ENCODE measurements around the gene ZNRF3. TPM values are rescaled to one million over a fixed set of nuclear protein-coding genes. Genes with fewer than 3 reads are reported as not detected.

The ZNRF3 gene
- polyA plus RNA-seq: 2.1 to 4.0 TPM (median 2.6 TPM) in 3 replicates
- 1.1 TPM for polyA plus RNA-seq (2011; ENCODE audit: low read depth)
- 1.5 and 1.6 TPM in 2 replicates for polyA plus RNA-seq (2011; cell fraction: cytosol; rRNA removed)
- 6.3 and 6.8 TPM in 2 replicates for polyA plus RNA-seq (2011; cell fraction: nucleus; rRNA removed)
- 1.7 and 3.6 TPM in 2 replicates for polyA plus RNA-seq (2012; ENCODE audit: low replicate concordance)
- polyA minus RNA-seq: 3.3 to 7.0 TPM (median 3.6 TPM) in 3 replicates
- 6.1 TPM for polyA minus RNA-seq (2011; cell fraction: cytosol; rRNA and poly(A)+ RNA removed)
- 11.2 and 11.9 TPM in 2 replicates for polyA minus RNA-seq (2011; cell fraction: nucleus; rRNA and poly(A)+ RNA removed)

DNA sequence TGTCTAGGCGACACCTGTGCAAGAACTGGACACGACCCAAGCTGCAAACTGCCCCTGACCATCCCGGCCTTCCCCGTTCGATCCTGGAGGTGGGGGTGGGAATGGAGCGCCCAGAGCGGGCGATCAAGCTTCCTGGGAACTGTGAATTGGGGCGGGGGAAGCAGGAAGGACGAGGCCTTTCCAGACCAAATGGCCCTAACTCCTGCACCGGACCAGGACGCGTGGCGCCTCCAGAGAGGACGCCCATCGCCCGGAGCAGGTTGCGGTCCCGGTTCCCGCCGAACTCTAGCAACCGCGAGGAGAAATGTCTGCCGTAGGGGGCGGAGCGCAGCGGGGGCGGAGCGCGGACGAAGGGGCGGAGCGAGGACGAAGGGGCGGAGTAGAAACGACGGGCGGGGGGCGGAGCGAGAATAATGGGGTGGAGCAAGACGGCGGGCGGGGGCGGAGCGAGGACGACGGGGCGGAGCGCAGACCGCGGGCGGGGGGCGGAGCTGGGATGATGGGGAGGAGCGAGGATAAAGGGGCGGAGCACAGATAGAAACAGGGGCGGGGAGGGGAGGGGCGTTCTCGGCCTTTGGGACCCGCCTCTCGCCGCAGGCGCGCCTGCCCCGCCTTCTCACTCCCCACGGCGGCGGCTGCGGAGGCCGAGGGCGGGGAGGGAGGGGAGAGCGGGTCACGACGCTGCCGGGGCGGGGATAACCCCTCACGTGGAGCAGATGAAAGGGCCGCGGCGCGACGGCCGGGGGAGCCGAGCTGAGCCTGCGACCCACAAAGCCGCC, at the start of gene ZNRF3:
Gene ZNRF3, plus strand, starts transcription at position 695 of the 779 bp plus-strand sequence. CDS start 195 bp downstream, outside the sequence.
- no peaks in the 10 kb centered on the region for H3K9me3 ChIP-seq (ENCODE audit: control insufficient read depth, low read depth, low read length)
- peak; percentile 50 for DNase-seq (ENCODE audit: low read depth, low spot score)
- no peaks in the 10 kb centered on the region for H3K27me3 ChIP-seq (ENCODE audit: control insufficient read depth, extremely low read depth, insufficient read depth, low read length)
- TF ChIP-seq, protein P1, sequence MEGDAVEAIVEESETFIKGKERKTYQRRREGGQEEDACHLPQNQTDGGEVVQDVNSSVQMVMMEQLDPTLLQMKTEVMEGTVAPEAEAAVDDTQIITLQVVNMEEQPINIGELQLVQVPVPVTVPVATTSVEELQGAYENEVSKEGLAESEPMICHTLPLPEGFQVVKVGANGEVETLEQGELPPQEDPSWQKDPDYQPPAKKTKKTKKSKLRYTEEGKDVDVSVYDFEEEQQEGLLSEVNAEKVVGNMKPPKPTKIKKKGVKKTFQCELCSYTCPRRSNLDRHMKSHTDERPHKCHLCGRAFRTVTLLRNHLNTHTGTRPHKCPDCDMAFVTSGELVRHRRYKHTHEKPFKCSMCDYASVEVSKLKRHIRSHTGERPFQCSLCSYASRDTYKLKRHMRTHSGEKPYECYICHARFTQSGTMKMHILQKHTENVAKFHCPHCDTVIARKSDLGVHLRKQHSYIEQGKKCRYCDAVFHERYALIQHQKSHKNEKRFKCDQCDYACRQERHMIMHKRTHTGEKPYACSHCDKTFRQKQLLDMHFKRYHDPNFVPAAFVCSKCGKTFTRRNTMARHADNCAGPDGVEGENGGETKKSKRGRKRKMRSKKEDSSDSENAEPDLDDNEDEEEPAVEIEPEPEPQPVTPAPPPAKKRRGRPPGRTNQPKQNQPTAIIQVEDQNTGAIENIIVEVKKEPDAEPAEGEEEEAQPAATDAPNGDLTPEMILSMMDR (optimal IDR thresholded peaks at IDR 0.05 in 1 of 3, IDR thresholded peaks at IDR 0.05 in 1 of 3, conservative IDR thresholded peaks at IDR 0.05 in 1 of 3; ENCODE audit: extremely low read depth in 1 of 3, insufficient read depth in 2 of 3, low read length in 3 of 3): no peak
- TF ChIP-seq EZH2 (IDR thresholded peaks at IDR 0.05; ENCODE audit: low read length): no peak
- H3K9ac ChIP-seq (ENCODE audit: control insufficient read depth, extremely low read depth, insufficient read depth, low read length): peak within 1 kb of the TSS; percentile 71
- H3K36me3 ChIP-seq (ENCODE audit: control insufficient read depth in 2 of 2, extremely low read depth in 1 of 2, insufficient read depth in 2 of 2, low read length in 2 of 2): no peaks in the 10 kb centered on the region
- peak within 1 kb of the TSS; percentile 98 for H2AFZ ChIP-seq (ENCODE audit: control insufficient read depth, low read length)
- peak within 1 kb of the TSS; percentile 99 for H3K4me2 ChIP-seq (ENCODE audit: control insufficient read depth, extremely low read depth, insufficient read depth, low read depth, low read length)
- H3K9me1 ChIP-seq (ENCODE audit: control insufficient read depth, extremely low read depth, insufficient read depth, low read length): peaks cover 2% of the 10 kb centered on the region
- H3K4me1 ChIP-seq (ENCODE audit: control insufficient read depth, extremely low read depth, insufficient read depth, low read length): peaks cover 18% of the 10 kb centered on the region
- peaks cover 9% of the 10 kb centered on the region for H4K20me1 ChIP-seq (ENCODE audit: control insufficient read depth, extremely low read depth, insufficient read depth, low read length)
- peaks cover 33% of the 10 kb centered on the region for H3K79me2 ChIP-seq (ENCODE audit: control insufficient read depth, insufficient read depth, low read length)
- dilution Hi-C loops (cut with MboI; ENCODE audit: extremely low pct_ligation_motif_present, low sequenced_read_pairs): no loop called here
- H3K27ac ChIP-seq (ENCODE audit: control insufficient read depth, insufficient read depth, low read length): peak within 1 kb of the TSS; percentile 36
- peak within 1 kb of the TSS; percentile 46 to 90 (median 85) for H3K4me3 ChIP-seq (ENCODE audit: control insufficient read depth in 2 of 3, extremely low read depth in 1 of 3, insufficient read depth in 2 of 3, low read depth in 1 of 3, low read length in 3 of 3)
- FAIRE-seq: peak; percentile 17

DNA sequence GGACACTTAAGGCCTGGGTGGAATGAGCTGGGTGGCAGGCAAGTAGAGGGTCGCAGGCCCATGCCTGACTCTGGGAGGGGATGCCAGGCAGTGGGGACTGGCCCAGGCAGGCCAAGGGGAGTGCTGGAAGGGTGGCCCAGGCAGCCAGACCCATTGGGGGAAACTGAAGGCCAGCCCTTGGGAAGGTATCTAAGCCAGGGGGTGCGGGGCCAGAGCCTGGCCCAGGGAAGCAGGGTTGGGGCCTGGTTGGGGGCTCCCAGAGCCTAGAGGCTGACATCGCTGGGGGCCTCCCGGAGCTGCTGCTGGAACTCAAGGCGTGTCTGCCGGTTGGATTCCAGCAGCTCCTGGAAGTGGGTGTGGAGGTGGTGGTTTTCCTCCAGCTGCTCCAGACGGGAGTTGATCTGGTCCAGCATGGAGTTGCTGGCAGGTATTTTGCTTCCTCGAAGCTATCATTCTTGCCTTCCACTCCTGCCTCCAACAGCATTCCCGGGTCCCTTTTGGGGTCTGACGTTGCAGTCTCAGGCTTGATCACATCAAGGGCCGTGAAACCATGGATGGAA, 47.7 kb upstream of the ZNRF3 start:
- Histone ChIP-seq H3K27ac (ENCODE audit: control insufficient read depth, insufficient read depth, low read length) (no peak overlapping the region), H3K4me2 (ENCODE audit: control insufficient read depth, extremely low read depth, insufficient read depth, low read depth, low read length) (no peak overlapping the region), H3K27me3 (ENCODE audit: control insufficient read depth, extremely low read depth, insufficient read depth, low read length) (no peaks in the 10 kb centered on the region), H3K4me1 (ENCODE audit: control insufficient read depth, extremely low read depth, insufficient read depth, low read length) (no peaks in the 10 kb centered on the region), H3K9ac (ENCODE audit: control insufficient read depth, extremely low read depth, insufficient read depth, low read length) (no peak overlapping the region), H4K20me1 (ENCODE audit: control insufficient read depth, extremely low read depth, insufficient read depth, low read length) (no peaks in the 10 kb centered on the region), H3K79me2 (ENCODE audit: control insufficient read depth, insufficient read depth, low read length) (no peaks in the 10 kb centered on the region), H3K9me3 (ENCODE audit: control insufficient read depth, low read depth, low read length) (no peaks in the 10 kb centered on the region), H3K36me3 (ENCODE audit: control insufficient read depth in 2 of 2, extremely low read depth in 1 of 2, insufficient read depth in 2 of 2, low read length in 2 of 2) (no peaks in the 10 kb centered on the region), H3K4me3 (ENCODE audit: control insufficient read depth in 2 of 3, extremely low read depth in 1 of 3, insufficient read depth in 2 of 3, low read depth in 1 of 3, low read length in 3 of 3) (no peak overlapping the region), H3K9me1 (ENCODE audit: control insufficient read depth, extremely low read depth, insufficient read depth, low read length) (no peaks in the 10 kb centered on the region), H2AFZ (ENCODE audit: control insufficient read depth, low read length) (no peak overlapping the region)
- no peak for FAIRE-seq
- no peak for DNase-seq (ENCODE audit: low read depth, low spot score)
- no peak for TF ChIP-seq EZH2 (IDR thresholded peaks at IDR 0.05; ENCODE audit: low read length)
- TF ChIP-seq, protein P1 (optimal IDR thresholded peaks at IDR 0.05 in 1 of 3, IDR thresholded peaks at IDR 0.05 in 1 of 3, conservative IDR thresholded peaks at IDR 0.05 in 1 of 3; ENCODE audit: extremely low read depth in 1 of 3, insufficient read depth in 2 of 3, low read length in 3 of 3): no peak
- dilution Hi-C loops (cut with MboI; ENCODE audit: extremely low pct_ligation_motif_present, low sequenced_read_pairs): loop anchor here (10.0 kb wide), 1 partner anchor 169 kb away; no protein-coding TSS in a partner anchor
